Measurements from ENCODE around the gene FRMD4A.
"Not testable (repeated sequence)": the region's sequence is repeated elsewhere in the genome, so short reads cannot be mapped to it uniquely, and the experiment has no call there.

The FRMD4A gene

DNA sequence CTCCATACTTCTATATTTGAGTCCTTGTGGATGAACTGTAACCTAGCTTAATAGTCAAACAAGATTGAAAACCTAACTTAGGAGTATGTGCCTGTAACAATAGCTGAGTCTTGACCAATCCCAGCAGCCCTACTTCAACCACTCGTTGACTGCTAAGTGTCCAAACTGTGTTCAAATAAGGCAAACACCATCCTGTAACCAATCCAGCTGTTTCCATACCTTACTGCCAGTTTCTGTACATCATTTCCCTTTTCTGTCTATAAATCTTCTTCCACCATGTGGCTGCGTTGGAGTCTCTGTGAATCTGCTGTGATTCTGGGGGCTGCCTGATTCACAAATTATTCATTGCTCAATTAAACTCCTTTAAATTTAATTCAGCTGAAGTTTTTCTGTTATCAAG, 195.5 kb downstream of the FRMD4A start:
- DNase-seq = not testable (repeated sequence)

DNA sequence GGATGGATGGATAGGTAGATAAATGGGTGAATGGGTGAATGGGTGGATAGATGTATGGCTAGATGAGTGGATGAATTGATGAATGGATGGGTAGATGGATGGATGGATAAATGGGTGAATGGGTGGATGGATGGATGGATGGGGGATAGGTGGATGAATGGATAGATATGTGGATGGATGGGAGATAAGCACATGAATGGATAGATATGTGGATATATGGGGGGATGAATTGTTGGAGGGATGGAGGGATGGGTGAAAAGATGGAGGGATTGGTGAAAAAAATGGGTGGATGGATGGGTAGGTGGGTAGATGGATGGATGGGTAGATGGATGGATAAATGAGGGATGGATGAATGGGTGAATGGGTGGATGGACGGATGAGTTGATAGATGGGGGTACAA, 196.4 kb downstream of the FRMD4A start:
- no peak for DNase-seq

DNA sequence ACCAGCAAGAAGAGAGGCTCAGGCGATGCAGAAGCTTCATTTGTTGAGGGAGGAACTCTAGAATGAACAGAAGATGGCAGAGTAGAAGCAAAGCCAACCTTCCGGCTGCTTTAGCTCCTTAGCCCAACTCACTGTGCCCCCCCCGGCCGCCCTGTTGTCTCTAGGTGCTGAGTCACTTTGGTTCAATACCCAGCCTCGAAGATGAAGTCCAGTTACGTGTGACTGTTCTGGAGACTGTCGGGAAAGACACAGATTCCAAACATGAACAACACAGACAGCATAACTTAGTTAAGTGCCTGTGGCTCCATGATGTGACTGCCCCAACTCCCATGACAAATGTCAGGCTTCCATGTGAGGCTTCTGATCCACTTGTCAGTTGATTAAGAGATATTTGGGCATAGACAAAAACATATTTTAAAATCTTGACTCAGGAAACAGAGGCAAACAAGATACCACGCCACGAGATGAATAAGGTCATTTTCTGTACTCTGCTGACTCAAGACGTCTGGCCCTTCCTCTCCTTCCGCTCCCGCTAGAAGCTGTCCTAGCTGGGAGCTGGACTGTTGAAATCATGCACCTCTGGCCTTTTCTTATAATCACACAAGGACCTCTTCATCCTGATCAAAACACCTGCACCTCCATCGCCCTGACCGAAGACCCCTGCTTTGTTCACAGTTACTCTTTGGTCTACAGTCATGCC, 199.3 kb downstream of the FRMD4A start:
- no peak for DNase-seq

DNA sequence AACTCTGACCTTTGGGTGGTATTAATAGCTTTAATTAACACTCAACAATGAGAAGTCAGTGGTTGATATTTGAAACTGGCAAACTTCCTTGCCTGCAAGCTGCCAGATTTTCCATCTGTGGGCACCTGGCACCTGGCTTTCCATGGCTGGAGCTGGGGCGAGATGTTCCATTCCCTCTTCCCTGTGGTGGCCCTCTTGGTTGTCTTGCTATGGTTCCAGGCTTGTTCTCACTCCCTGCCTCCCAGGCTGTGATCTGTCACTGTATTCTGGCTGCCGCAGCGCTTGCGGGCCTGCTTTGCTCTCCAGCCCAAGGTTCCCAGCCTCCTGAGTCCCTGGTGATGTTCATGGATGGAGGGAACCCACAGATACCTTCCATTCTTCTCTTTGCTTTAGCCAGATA, 201.0 kb downstream of the FRMD4A start:
- no peak for DNase-seq

DNA sequence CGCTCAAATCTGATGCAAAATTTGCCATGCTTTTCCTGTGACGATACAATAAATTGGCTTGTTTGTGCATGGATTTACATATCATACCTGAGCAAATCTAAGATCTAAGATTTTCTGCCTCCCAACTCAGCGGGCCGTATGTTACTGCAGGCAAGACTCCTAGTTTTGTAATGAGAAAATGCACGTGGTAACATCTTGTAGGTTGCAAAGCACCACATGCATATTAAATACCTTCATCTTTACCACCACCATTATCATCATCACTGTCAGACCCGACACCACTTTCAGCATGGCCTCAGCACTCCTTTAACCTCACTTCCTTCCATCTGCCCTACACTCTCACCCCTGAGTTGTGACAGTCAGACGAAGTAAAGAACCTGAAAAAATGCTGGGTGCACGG, 202.2 kb downstream of the FRMD4A start:
- DNase-seq = no peak

DNA sequence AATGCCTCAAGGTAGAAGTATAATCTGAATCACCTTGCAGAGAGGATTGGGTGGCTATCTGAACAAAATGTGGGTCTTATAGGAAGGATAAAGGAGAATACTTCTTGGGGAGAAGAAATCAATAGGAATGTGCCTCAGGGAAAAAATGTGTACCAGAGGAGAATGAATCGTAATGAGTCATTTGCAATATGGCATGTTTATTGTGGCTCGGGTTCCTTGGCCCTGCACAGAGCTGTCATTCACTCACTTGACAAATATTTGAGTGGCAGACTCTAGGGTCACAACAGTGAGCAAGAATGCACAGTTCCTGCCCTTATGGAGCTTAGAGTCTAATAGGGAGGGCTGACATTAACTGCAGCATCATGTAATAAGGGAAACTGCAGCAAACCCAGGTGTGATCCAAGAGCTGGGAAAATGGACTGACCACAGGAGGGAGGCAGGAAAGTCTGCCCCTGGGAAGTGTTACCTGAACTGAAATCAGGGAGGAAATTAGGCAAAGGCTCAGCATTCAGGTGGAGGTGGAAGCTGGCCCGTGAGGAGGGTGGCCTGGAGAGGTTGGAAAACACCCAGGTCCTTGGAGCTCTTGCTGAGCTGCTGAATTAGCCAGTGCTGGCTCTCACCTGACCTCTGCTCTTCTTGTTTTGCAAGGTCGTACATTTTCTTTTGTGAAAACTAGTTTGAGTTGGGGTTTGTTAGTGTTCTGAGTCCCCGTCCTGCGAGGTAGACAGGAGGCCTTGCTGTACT, 203.9 kb downstream of the FRMD4A start:
- DNase-seq = no peak

DNA sequence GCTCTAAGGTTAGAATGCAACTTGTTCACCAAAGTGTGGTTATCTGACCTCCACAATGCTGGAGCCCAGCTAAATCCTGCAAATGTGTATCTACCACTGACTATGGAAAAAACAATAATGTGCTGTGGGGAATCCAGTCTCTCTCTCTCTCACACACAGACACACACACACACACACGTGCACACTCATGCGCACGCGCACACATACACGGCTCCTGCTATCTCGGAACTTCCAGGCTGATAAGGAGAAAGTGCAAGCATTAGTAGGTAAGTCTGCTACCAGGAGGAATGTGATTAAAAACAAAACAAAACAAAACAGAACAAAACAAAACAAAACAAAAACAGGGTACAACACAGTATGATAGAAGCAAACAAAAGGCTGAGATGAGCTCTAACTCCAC, 205.2 kb downstream of the FRMD4A start:
- no peak for DNase-seq

DNA sequence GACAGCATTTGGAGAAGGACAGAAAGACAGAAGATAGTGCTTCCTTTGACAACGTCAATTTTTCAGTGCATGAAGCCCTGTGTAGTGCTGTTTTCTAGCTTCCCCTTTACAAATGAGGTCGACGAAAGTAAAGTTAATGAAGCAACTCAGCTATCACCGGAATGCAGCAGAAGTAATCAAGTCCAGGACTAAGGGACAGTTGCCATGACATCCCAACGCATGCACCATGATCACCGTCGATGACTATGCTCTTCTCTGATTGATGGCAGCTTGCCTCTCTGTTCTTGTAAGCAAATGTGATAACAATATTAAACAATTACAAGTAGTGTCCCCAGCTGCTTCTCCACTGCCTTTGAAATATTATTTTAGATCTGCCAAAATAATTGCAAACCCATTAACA, 205.8 kb downstream of the FRMD4A start:
- DNase-seq = no peak

DNA sequence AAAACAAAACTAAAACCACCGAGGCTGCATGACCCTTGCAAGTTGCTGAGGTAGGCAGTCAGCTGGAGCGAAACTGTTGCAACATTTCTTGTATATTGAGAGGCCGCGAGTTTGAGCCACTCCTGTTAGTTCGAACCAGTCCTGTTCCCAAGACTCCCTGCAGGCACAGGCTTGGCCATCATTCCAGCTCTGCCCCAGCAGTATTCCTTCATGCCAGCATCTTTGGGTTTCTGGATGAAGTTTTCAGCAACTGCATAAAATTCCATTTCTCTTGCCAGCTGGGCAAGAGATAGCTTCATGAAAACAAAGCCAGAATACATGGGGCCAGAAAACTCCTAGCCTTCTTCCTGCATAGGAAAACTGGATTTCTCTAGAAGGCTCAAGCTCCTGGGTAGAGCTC, 207.6 kb downstream of the FRMD4A start:
- no peak for DNase-seq

DNA sequence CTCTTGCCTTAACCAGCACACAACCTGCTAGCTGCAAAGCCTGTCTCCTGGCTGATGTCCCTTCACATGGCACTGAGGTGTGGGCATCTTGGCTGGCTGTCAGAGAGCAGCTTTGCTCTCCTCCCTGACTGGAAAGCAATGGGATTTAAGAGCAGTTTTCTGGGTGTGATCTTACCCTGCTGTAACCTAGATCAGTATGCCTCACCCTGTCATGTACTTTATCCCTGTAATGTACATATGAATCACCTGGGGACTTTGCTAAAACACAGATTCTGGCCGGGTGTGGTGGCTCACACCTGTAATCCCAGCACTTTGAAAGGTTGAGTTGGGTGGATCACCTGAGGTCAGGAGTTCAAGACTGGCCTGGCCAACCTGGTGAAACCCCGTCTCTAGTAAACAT, 209.9 kb downstream of the FRMD4A start:
- no peak for DNase-seq

DNA sequence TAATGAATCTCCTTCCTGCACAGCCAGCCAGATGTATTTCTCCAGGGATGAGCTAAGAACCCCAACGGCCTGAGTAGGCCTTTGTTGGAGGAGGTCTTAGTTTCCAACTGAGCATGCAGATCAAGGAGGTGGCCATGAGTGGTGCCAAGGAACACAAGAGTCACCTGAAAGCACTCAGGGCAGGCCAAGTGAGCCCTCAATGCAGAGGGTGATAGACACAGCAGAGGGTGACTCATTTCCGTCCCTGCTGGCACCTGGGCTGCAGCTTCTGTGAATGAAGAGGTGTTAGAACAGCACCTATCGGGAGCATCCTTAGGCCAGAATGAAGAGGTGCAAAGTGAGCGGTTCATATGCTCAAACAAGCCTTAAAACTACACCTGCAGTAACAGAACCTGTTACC, 211.8 kb downstream of the FRMD4A start:
- DNase-seq = no peak

DNA sequence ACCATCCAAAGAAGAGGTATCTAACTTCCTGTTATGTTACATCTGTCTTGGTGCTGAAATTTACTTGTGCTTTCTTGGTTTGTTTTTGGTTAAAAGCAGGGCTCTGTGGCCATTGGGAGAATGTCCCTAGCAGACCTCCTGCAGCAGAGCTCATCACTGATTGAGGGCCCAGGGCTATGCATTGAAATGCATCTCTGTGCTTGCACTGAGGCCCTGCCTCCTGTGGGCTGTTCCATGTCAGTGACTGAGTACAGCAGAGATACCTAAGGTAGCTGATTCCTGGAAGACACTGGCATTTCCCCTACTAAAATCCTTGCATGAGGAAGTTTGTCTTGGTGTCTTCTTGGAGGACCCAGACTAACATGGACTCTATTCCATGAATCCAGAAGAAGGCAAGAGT, 213.9 kb downstream of the FRMD4A start:
- DNase-seq = no peak

DNA sequence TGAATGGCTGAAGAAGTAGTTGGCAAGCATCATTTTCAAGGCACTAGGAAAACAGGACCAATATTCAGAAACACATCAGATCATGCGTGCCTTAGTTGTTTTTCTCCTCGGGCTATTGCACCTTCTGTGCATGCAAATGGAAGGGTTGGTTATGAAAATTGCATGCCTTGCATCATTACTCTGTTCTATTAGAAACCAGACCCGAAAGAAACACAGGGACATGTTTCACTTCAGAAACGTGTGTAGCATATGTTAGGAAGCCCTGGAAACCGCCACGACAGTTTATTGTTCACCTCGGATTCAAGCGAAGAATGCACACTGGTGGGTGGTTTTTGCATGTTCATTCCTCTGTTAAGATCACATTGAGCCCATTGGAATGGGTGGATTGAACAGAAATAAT, 214.7 kb downstream of the FRMD4A start:
- DNase-seq = no peak

DNA sequence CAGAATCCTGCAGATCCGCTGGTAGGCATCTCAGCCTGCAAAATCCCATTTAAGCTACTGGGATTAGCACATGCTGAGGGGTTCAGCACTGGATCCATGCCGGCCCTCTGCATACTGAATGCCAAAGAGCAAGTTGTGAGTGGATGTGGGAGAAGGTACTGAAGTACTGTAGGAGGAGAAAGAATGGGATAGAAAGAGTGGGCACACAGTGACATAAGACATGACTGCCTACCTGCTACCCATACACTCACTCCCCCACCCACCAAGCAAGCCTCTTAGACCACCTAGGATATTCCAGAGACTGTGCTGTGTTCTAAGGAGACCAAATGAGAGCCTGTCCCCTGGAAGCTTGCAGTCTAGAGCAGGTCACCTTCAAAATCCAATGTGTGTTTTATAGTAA, 215.9 kb downstream of the FRMD4A start:
- no peak for DNase-seq

DNA sequence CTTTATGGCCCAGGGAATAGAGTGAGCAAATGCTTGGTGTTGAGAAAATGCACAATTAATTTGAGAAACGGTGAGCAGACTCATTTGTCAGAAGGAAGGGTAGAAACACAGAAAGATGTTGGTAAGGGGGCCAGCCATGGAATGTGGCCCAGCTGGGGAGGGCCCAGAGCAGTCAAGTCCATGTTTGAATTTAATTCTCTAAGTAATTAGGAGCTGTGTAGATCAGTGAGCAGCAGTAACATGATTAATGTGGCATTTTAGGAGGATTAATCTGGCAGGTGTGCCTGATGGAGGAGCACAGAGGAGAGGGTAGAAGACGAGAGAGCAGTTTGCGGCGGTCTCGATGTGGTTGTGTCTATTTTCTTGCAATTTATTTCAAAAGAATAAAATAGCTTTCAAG, 218.7 kb downstream of the FRMD4A start:
- DNase-seq = no peak

DNA sequence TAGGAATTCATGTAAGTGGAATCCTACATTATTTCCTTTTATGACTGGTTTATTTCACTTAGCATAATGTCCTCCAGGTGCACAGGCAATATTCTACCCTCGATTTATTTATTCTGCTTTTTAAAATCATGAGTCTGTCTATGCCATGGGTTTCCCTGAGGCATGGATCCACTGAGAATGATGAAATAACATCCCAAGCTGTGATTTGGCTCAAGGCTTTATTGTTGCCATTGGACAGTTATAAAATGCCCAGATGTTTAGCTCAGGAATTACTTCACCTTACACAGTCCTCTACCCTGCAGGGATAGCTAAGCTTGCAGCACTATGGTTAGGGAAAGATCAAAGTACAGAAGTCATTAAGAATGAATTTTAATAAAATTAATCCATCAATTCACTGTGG, 219.5 kb downstream of the FRMD4A start:
- no peak for DNase-seq

DNA sequence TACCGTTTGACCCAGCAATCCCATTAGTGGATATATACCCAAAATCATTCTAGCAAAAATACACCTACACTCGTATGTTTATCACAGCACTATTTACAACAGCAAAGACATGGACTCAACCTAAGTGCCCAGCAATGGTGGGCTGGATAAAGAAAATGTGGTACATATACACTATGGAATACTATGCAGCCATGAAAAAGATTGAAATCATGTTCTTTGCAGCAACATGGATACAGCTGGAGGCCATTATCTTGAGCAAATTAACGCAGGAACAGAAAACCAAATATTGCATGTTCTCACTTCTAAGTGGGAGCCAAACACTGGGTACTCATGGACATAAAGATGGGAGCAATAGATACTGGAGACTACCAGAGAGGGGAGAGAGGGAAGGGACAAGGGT, 223.9 kb downstream of the FRMD4A start:
- no peak for DNase-seq

DNA sequence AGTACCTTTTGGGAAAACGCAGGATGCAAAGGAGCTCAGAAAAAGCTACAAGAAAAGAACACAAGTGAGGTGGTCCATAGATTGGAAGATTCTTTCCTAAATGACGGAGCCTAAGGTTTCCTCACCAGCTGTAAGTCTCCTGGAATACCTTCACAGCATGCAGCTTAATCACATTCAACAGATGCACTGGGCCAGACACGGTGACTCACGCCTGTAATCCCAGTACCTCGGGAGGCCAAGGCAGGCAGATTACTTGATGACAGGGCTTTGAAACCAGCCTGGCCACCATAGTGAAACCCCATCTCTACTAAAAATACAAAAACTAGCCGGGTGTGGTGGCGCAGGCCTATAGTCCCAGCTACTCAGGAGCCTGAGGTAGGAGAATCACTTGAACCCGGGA, 228.7 kb downstream of the FRMD4A start:
- no peak for DNase-seq

DNA sequence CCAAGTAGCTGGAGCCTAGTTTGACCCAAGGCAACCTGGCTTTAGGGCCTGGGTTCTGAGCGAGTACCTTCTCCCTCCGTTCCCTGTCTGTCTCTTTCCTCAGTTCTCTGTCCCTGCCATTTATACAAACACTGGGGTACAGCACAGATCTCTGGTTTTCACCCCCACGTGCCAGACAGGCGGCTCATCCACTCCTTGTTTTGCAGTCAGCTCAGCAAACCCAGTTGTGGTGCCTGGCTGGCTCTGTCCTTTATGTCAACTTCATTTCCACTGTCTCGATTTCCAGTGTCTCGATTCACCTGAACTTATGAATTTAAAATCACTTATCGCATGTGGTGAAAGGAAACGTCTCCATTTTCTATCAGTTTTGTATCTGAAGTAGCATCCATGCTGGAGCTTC, 230.8 kb downstream of the FRMD4A start:
- no peak for DNase-seq

DNA sequence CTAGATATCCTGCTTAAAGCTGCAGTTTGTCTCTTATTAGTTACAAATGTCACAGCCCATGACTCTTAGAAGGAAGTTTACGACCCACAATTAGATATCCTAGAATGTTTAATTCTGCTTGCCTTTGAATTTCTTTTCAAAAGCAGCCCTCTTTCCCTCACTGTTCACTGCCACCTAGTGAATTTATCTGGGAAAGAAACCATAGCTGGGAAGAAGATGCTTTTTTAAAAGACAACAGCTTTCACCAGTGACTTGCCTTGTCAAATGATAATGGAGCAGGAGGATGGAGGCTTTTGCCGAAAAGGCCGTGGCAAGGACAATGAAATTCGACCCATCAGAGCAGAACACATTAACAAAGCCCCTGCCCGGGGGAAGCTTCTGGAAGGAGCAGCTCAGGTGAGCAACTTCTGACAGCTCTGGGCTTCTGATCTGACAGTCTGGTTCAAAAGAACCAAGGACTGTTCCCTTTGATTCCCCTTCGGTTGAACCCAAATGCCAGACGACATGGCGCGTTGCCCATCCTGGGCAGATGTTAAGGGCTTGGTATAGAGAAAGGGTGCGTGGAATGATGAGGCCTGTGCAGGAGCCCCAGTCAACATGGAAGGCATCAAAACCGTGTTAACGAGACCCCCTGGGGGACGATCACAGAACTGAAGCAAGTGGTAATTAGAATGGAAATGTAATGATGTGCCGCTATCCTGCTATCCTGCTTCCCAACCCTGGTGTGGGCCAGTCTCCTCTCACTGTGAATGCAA, 236.8 kb downstream of the FRMD4A start:
- DNase-seq = no peak

DNA sequence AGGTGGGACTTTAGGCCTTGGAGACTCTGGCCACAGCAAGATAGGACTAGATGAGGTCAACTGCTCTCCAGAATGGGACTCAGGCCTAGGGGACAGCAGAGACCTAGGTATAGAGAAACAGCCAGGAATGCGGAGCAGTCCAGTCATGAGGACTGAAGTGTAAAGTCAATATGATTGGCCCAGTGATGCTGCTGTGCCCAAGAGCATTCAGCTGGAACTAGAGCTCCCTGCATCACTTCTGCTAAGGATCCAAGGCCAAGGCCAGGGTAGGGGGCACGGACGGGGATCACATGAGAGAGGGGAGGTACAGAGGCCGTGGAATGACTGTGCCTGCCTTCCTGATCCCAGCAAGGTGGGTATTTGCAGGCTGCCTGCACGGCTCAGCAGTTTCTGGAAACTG, 237.9 kb downstream of the FRMD4A start:
- no peak for DNase-seq

DNA sequence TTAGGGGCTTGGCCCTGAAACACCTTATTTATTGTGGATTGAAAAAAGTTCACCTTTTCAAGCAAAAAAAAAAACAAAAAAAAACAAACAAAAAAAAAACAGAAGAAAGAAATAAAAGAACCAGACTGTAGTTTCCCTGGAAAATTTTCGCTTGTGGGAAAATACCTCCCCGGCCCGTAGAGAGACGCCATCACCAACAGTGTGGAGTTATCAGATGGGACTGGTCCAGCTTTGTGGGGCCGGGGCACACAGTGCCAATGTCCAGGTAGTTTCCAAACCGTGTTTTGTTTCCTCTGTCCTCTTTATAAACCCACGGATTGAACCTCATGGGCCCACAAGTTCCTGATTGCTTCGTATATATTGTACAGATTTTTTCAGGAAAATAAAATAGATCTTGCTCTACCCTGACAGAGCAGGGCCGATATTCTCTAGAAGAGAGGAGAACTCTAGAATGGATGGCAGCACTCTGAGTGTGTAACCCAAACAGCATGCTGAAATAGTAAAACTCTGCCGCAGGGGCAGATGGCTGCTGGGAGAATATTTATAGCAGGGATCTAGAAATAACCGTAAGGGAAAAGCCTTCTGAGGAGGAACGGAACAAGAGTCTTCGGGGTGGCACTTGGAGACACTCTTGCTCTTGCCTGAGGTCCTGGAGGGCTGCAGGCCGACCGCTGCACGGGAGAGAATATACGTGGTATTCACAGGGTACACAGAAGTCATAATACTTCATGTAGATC, 241.0 kb downstream of the FRMD4A start:
- no peak for DNase-seq

DNA sequence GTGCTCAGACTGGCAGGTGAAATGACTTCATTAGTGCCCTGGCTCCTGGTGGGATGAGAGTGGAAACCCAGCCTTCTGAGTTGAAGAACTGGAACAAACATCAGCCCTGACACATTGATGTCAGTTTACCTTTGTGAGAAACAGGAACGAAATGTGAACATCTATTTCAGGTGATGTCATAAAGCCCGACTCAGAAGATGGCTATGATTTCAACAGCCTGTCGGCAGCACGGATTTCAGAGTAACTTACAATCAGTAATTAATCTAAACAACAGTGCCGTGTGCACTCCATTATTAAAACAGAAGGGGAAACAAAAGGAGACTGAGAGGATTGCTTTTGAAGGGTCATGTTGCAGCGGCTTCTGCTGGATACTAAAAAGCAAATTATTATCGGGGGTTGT, 243.2 kb downstream of the FRMD4A start:
- no peak for DNase-seq

Data from activated gamma-delta T cell treated with Interleukin-2 at 50 U/mL for 16 hours (primary cell).